HCT116 (cell line): ENCODE results near the gene MS4A5. TPM values are rescaled to one million over a fixed set of nuclear protein-coding genes. Genes with fewer than 3 reads are reported as not detected.

Experiments used
- ATAC-seq: fragments of 200-7000 bp; cut with Tn5 transposase; 2 replicates; pipeline ENCODE4 v1.9.1; 2020; ENCODE audit warnings: mild to moderate bottlenecking, moderate library complexity
- Bru-seq: library from RNA; stranded (reverse); fragments of 400-500 nt; gene quantifications from one replicate; lab custom pipeline; 2021; lab: Mats Ljungman, UMichigan
- BruChase-seq, 2 experiments: library from RNA; stranded (reverse); fragments of 400-500 nt; gene quantifications; one replicate each; lab custom pipeline; 2021; lab: Mats Ljungman, UMichigan
- BruUV-seq: library from RNA; stranded (reverse); fragments of 400-500 nt; replicated peaks from 2 replicates; lab custom pipeline; 2021; lab: Mats Ljungman, UMichigan
- CTCF ChIA-PET: fragments of 300-600 bp; sonication (Branson Sonifier 250); formaldehyde crosslinking; loops from one replicate; lab custom pipeline; 2021; ENCODE audit warnings: antibody characterized with exemption; lab: Charles Lee
- POLR2A ChIA-PET: fragments of 300-600, 350-600 bp; sonication (Branson Sonifier 250); formaldehyde crosslinking; loops from one replicate; lab custom pipeline; 2021; ENCODE audit warnings: antibody characterized with exemption; lab: Charles Lee
- RAD21 ChIA-PET, 2 experiments: fragments of 300-600 bp; sonication (Branson Sonifier 250); formaldehyde crosslinking; loops; one replicate each; lab custom pipeline; 2023; ENCODE audit warnings: low total read pairs in 2 of 2; ENCODE audit not compliant: uncharacterized antibody in 2 of 2, unreplicated experiment in 2 of 2, low non-redundant PET in 1 of 2; lab: Charles Lee
- DNase-seq: peaks from one replicate; pipeline ENCODE4 v3.0.0-alpha.2; 2010; ENCODE audit warnings: low read depth, low spot score
- H2AFZ ChIP-seq: fragments of 200-600 bp; shearing (Covaris generic), sonication (generic); 2 replicates; pipeline ENCODE4 v1.6.1; 2017; ENCODE audit warnings: low read depth, mixed run types, mixed read lengths, antibody characterized with exemption, low read length; ENCODE audit not compliant: poor library complexity, severe bottlenecking
- H3K27ac ChIP-seq: 2 replicates; pipeline ENCODE4 v1.5.1; 2012; ENCODE audit warnings: low read depth, low read length
- H3K27me3 ChIP-seq: fragments of 200-600 bp; sonication (generic); 2 replicates; pipeline ENCODE4 v1.6.1; 2016; ENCODE audit warnings: mixed run types, low read length, mixed read lengths; ENCODE audit not compliant: insufficient read depth
- H3K36me3 ChIP-seq, 2 experiments: fragments of 200-500 bp in 1 of 2; fragments of 200-600 bp in 1 of 2; sonication (Bioruptor generic) in 1 of 2; sonication (generic) in 1 of 2; 2 replicates each; pipeline versions ENCODE4 v1.5.1 to v1.6.1; 2014 to 2016; ENCODE audit warnings: low read length in 2 of 2, inconsistent platforms in 1 of 2, mixed read lengths in 1 of 2, mixed run types in 1 of 2; ENCODE audit not compliant: insufficient read depth in 2 of 2, control insufficient read depth in 1 of 2
- H3K4me1 ChIP-seq, 2 experiments: fragments of 200-600 bp in 1 of 2; sonication (generic) in 1 of 2; 2 replicates each; pipeline versions ENCODE4 v1.5.1 to v1.6.1; 2012 to 2017; ENCODE audit warnings: low read length in 2 of 2, inconsistent platforms in 1 of 2, mild to moderate bottlenecking in 1 of 2, mixed read lengths in 1 of 2, mixed run types in 1 of 2, moderate library complexity in 1 of 2; ENCODE audit not compliant: insufficient read depth in 2 of 2, control insufficient read depth in 1 of 2
- H3K4me2 ChIP-seq: fragments of 200-600 bp; sonication (generic); 2 replicates; pipeline ENCODE4 v1.6.1; 2017; ENCODE audit warnings: mixed run types, low read length, mixed read lengths
- H3K4me3 ChIP-seq, 2 experiments: fragments of 200-600 bp in 1 of 2; sonication (generic) in 1 of 2; replicated peaks in 1 of 2; 2 replicates each; pipeline ENCODE4 v1.5.1; 2011 to 2016; ENCODE audit warnings: low read length in 2 of 2, control low read depth in 1 of 2, low read depth in 1 of 2, mild to moderate bottlenecking in 1 of 2, mixed read lengths in 1 of 2, mixed run types in 1 of 2
- H3K79me2 ChIP-seq: fragments of 200-600 bp; sonication (generic); 2 replicates; pipeline ENCODE4 v1.6.1; 2017; ENCODE audit warnings: mild to moderate bottlenecking, mixed run types, low read length, moderate library complexity, mixed read lengths; ENCODE audit not compliant: insufficient read depth
- H3K9ac ChIP-seq: fragments of 200-600 bp; sonication (generic); 2 replicates; pipeline ENCODE4 v1.6.1; 2016; ENCODE audit warnings: low read length, mixed read lengths
- H3K9me2 ChIP-seq: fragments of 200-600 bp; sonication (generic), shearing (Covaris generic); 2 replicates; pipeline ENCODE4 v1.6.1; 2017; ENCODE audit warnings: mixed run types, mild to moderate bottlenecking, moderate library complexity; ENCODE audit not compliant: insufficient read depth
- H3K9me3 ChIP-seq, 2 experiments: fragments of 200-500 bp in 1 of 2; fragments of 200-600 bp in 1 of 2; sonication (Bioruptor generic) in 1 of 2; sonication (generic) in 1 of 2; 2 replicates each; pipeline ENCODE4 v1.6.1; 2014 to 2017; ENCODE audit warnings: low read length in 2 of 2, mixed read lengths in 2 of 2, inconsistent platforms in 1 of 2, low read depth in 1 of 2, mild to moderate bottlenecking in 1 of 2, mixed run types in 1 of 2, moderate library complexity in 1 of 2; ENCODE audit not compliant: control insufficient read depth in 1 of 2, insufficient read depth in 1 of 2
- H4K20me1 ChIP-seq: fragments of 200-600 bp; sonication (generic), shearing (Covaris generic); 2 replicates; pipeline ENCODE4 v1.6.1; 2017; ENCODE audit warnings: mixed run types, mild to moderate bottlenecking, moderate library complexity; ENCODE audit not compliant: insufficient read depth
- ATF3 ChIP-seq: IDR thresholded peaks from 2 replicates; pipeline ENCODE4 v1.6.1; 2012
- CBX3 ChIP-seq: IDR thresholded peaks from 2 replicates; pipeline ENCODE4 v1.6.1; 2012; ENCODE audit warnings: low read depth
- CEBPB ChIP-seq: IDR thresholded peaks from 2 replicates; pipeline ENCODE4 v1.6.1; 2012; ENCODE audit warnings: low read depth
- CTCF ChIP-seq, 3 experiments: fragments of 200-600 bp in 1 of 3; sonication (generic) in 1 of 3; IDR thresholded peaks in 2 of 3; conservative IDR thresholded peaks in 1 of 3; 2 replicates each; pipeline ENCODE4 v1.5.1; 2012 to 2017; ENCODE audit warnings: low read depth in 2 of 3, low read length in 2 of 3, antibody characterized with exemption in 1 of 3, borderline replicate concordance in 1 of 3, control low read depth in 1 of 3, mild to moderate bottlenecking in 1 of 3, mixed read lengths in 1 of 3, mixed run types in 1 of 3, moderate library complexity in 1 of 3; ENCODE audit not compliant: insufficient read depth in 1 of 3
- EGR1 ChIP-seq: IDR thresholded peaks from 2 replicates; pipeline ENCODE4 v1.6.1; 2012; ENCODE audit warnings: low read depth
- ELF1 ChIP-seq: IDR thresholded peaks from 2 replicates; pipeline ENCODE4 v1.6.1; 2012; ENCODE audit warnings: low read depth, borderline replicate concordance
- EZH2 ChIP-seq: fragments of 200-600 bp; sonication (generic); IDR thresholded peaks from 2 replicates; pipeline ENCODE4 v1.6.1; 2017; ENCODE audit warnings: antibody characterized with exemption, mixed run types
- EZH2phosphoT487 ChIP-seq: fragments of 200-600 bp; IDR thresholded peaks from 2 replicates; pipeline ENCODE4 v1.6.1; 2018; ENCODE audit warnings: antibody characterized with exemption, borderline replicate concordance
- FOSL1 ChIP-seq: IDR thresholded peaks from 2 replicates; pipeline ENCODE4 v1.6.1; 2012; ENCODE audit warnings: low read depth
- JUND ChIP-seq: IDR thresholded peaks from 2 replicates; pipeline ENCODE4 v1.6.1; 2012
- MAX ChIP-seq: IDR thresholded peaks from 2 replicates; pipeline ENCODE4 v1.6.1; 2012
- POLR2AphosphoS5 ChIP-seq: IDR thresholded peaks from 2 replicates; pipeline ENCODE4 v1.6.1; 2011; ENCODE audit warnings: mild to moderate bottlenecking, low read depth, low read length, moderate library complexity
- REST ChIP-seq: IDR thresholded peaks from 2 replicates; pipeline ENCODE4 v1.6.1; 2012; ENCODE audit warnings: low read depth
- SP1 ChIP-seq: IDR thresholded peaks from 2 replicates; pipeline ENCODE4 v1.6.1; 2012; ENCODE audit warnings: low read depth
- SRF ChIP-seq: IDR thresholded peaks from 2 replicates; pipeline ENCODE4 v1.6.1; 2012; ENCODE audit warnings: low read depth
- TCF7L2 ChIP-seq: IDR thresholded peaks from 2 replicates; pipeline ENCODE4 v1.7.0; 2011; ENCODE audit warnings: borderline replicate concordance, inconsistent platforms; ENCODE audit not compliant: insufficient read depth, insufficient read length; ENCODE audit errors: extremely low read depth
- ZNF274 ChIP-seq: fragments of 200-500 bp; sonication (Bioruptor generic); IDR thresholded peaks from 2 replicates; pipeline ENCODE4 v1.6.1; 2014; ENCODE audit warnings: mild to moderate bottlenecking, low read depth, low read length, inconsistent platforms
- intact Hi-C: fragments of 100-400 bp; cut with micrococcal nuclease; formaldehyde crosslinking; loops from 2 replicates; pipeline ENCODE4 v1.10.0; 2022
- long read RNA-seq: library from polyadenylated mRNA; unstranded; transcript quantifications from one replicate; pipeline ENCODE4 v2.0.0, GENCODE V29; 2021; ENCODE audit not compliant: unreplicated experiment
- polyA plus RNA-seq: library from polyadenylated mRNA; unstranded; fragments of >200 nt; gene quantifications from 2 replicates; pipeline ENCODE4 v1.2.1, GENCODE V29; 2012; ENCODE audit warnings: missing spikeins
- total RNA-seq: library from RNA; stranded (reverse); gene quantifications from one replicate; pipeline ENCODE4 v1.2.1, GENCODE V29; 2021; ENCODE audit not compliant: unreplicated experiment

MS4A5 gene
- total RNA-seq (not detected), Bru-seq, nascent RNA (percentile 1 among the genes with signal in this experiment), BruChase-seq, experiment 1, labeled RNA remaining after a 6-hour chase (not detected), BruChase-seq, experiment 2, labeled RNA remaining after a 2-hour chase (percentile 8 among the genes with signal in this experiment)
- polyA plus RNA-seq = not detected in 2 replicates
- long read RNA-seq = 0 reads

GRCh38 chr11:60429272-60429671 lies at the start of gene MS4A5:
Gene MS4A5 (plus strand): TSS chr11:60429572. CDS start chr11:60429675, 103 bp downstream.
- H3K9ac ChIP-seq = no peak within 1 kb of the TSS
- H3K4me3 ChIP-seq = no peak within 1 kb of the TSS
- TF ChIP-seq CEBPB = no peak
- no peak for TF ChIP-seq ELF1
- TF ChIP-seq EZH2 = no peak
- no peak for TF ChIP-seq SRF
- no peak for TF ChIP-seq JUND
- no peak for TF ChIP-seq EGR1
- no peak for TF ChIP-seq FOSL1
- no peak for TF ChIP-seq MAX
- no peak for TF ChIP-seq REST
- no peak for TF ChIP-seq EZH2phosphoT487
- no peak for TF ChIP-seq POLR2AphosphoS5
- TF ChIP-seq ATF3 = no peak
- no peak for TF ChIP-seq CTCF (IDR thresholded peaks at IDR 0.05 in 2 of 3, conservative IDR thresholded peaks at IDR 0.05 in 1 of 3; ENCODE audit: borderline replicate concordance in 1 of 3, insufficient read depth in 1 of 3, low read depth in 2 of 3, low read length in 2 of 3)
- TF ChIP-seq SP1 = no peak
- TF ChIP-seq TCF7L2 = no peak
- no peak for TF ChIP-seq CBX3
- TF ChIP-seq ZNF274 = no peak
- POLR2A ChIA-PET = no interaction called here
- no TSS peak for BruUV-seq
- no peak within 1 kb of the TSS for H3K27ac ChIP-seq
- peak within 1 kb of the TSS; percentile 70 for H2AFZ ChIP-seq
- no peaks in the 10 kb centered on the region for H3K79me2 ChIP-seq
- intact Hi-C loops = no loop called here
- RAD21 ChIA-PET = no interaction called here
- no peaks in the 10 kb centered on the region for H4K20me1 ChIP-seq
- no peaks in the 10 kb centered on the region for H3K9me2 ChIP-seq
- ATAC-seq = no peak
- H3K4me1 ChIP-seq = peaks cover 5 to 9% of the 10 kb centered on the region in 2 experiments; a peak in 3 of 4 replicates
- CTCF ChIA-PET = no interaction called here
- H3K9me3 ChIP-seq = no peaks in the 10 kb centered on the region
- no peaks in the 10 kb centered on the region for H3K27me3 ChIP-seq
- H3K4me2 ChIP-seq = peak within 1 kb of the TSS; percentile 46
- H3K36me3 ChIP-seq = no peaks in the 10 kb centered on the region
- DNase-seq = no peak
